Esophagus squamous epithelium (tissue), 5 donors: ENCODE measurements around the gene RDH8. TPM values are rescaled to one million over a fixed set of nuclear protein-coding genes. Genes with fewer than 3 reads are reported as not detected.

ENCODE experiments used
- DNase-seq: peaks from one replicate; lab custom pipeline; 2025; lab: John Stamatoyannopoulos, UW
- H3K27ac ChIP-seq, 4 donors: fragments of 200-600 bp; sonication (generic); one replicate each; pipeline ENCODE4 v1.5.1; 2016 to 2019; ENCODE audit warnings: mild to moderate bottlenecking in 1 of 4
- H3K27me3 ChIP-seq, 4 donors: fragments of 200-600 bp; sonication (generic); 1 replicate in 3 of 4; 2 replicates in 1 of 4; pipeline versions ENCODE4 v1.5.1 to v1.6.0; 2017 to 2021; ENCODE audit warnings: antibody characterized with exemption in 1 of 4
- H3K36me3 ChIP-seq, 3 donors: fragments of 200-600 bp; sonication (generic); one replicate each; pipeline ENCODE4 v1.5.1; 2016 to 2019
- H3K4me1 ChIP-seq, 3 donors: fragments of 200-600 bp; sonication (generic); one replicate each; pipeline ENCODE4 v1.5.1; 2017 to 2019
- H3K4me3 ChIP-seq, 4 donors: fragments of 200-600 bp; sonication (generic); 1 replicate in 3 of 4; 2 replicates in 1 of 4; pipeline ENCODE4 v1.5.1; 2016 to 2019; ENCODE audit warnings: mild to moderate bottlenecking in 2 of 4, moderate library complexity in 1 of 4
- H3K9me3 ChIP-seq, 3 donors: fragments of 200-600 bp; sonication (generic); one replicate each; pipeline ENCODE4 v1.5.1; 2016 to 2019
- CTCF ChIP-seq, 6 experiments: fragments of 450-650 bp in 4 of 6; fragments of 200-600 bp in 2 of 6; sonication (generic) in 2 of 6; IDR thresholded peaks; one replicate each; pipeline ENCODE4 v1.5.1; 2016 to 2019; ENCODE audit warnings: antibody characterized with exemption in 6 of 6, mild to moderate bottlenecking in 4 of 6, moderate library complexity in 4 of 6
- POLR2A ChIP-seq, 4 donors: fragments of 450-650 bp; IDR thresholded peaks; one replicate each; pipeline ENCODE4 v1.6.1; 2017; ENCODE audit warnings: antibody characterized with exemption in 4 of 4, mild to moderate bottlenecking in 4 of 4, moderate library complexity in 3 of 4
- WGBS, 2 donors: methylation state at CpG; one replicate each; pipeline ENCODE4 v1.1.5; 2018; 5-methylcytosine and 5-hydroxymethylcytosine counted together
- intact Hi-C: fragments of 100-400 bp; cut with DNase I; formaldehyde crosslinking; loops from one replicate; pipeline ENCODE4 v1.15.0; 2022
- total RNA-seq, 4 donors: library from RNA; depleted of rRNA; stranded (reverse); fragments of >200 nt; gene quantifications; one replicate each; pipeline ENCODE4 v1.1.0, GENCODE V29; 2016
- donor health status: DM: yes; HTN: yes; CAD: no.

RDH8 gene
- total RNA-seq, 4 donors from 2014 or later: not detected

GRCh38 chr19:10010939-10011338, 2.3 kb upstream of the RDH8 start:
- H3K27ac ChIP-seq: peak overlapping the region in 3 of 4 donors; percentile 69 to 84 (median 71)
- TF ChIP-seq POLR2A (IDR thresholded peaks at IDR 0.05) (no peak), CTCF (IDR thresholded peaks at IDR 0.05) (no peak)
- H3K4me1 ChIP-seq: peaks cover 32 to 76% (median 42%) of the 10 kb centered on the region in 3 donors
- peaks cover 0 to 85% (median 0%) of the 10 kb centered on the region in 4 donors for H3K27me3 ChIP-seq
- intact Hi-C loops: no loop called here
- H3K4me3 ChIP-seq: peak overlapping the region in 1 of 4 donors; percentile 39
- DNase-seq: no peak
- no peaks in the 10 kb centered on the region for H3K36me3 ChIP-seq
- 49 to 65% methylated on average over 9 of the region's 9 CpGs for WGBS, 2 donors
- no peaks in the 10 kb centered on the region for H3K9me3 ChIP-seq

- peaks cover 32 to 71% (median 41%) of the 10 kb centered on the region in 3 donors for H3K4me1 ChIP-seq
- no peak for TF ChIP-seq POLR2A (IDR thresholded peaks at IDR 0.05)
- no peak for TF ChIP-seq CTCF (IDR thresholded peaks at IDR 0.05)
Observed at GRCh38 chr19:10011974-10012373, 1.3 kb upstream of the RDH8 start.

GRCh38 chr19:10013834-10014618, 743 bp downstream of the RDH8 start:
- TF ChIP-seq CTCF (IDR thresholded peaks at IDR 0.05) (no peak), POLR2A (IDR thresholded peaks at IDR 0.05) (no peak)
- Histone ChIP-seq H3K4me1 (peaks cover 21 to 52% (median 31%) of the 10 kb centered on the region in 3 donors), H3K27ac (no peak overlapping the region), H3K4me3 (no peak overlapping the region), H3K36me3 (no peaks in the 10 kb centered on the region), H3K9me3 (no peaks in the 10 kb centered on the region), H3K27me3 (peaks cover 0 to 61% (median 0%) of the 10 kb centered on the region in 4 donors)
- no peak for DNase-seq
- WGBS, 2 donors: 41% methylated on average over 3 to 6 of the region's 6 CpGs
- intact Hi-C loops: no loop called here

More at GRCh38 chr19:10011974-10012373, 1.3 kb upstream of the RDH8 start:
- 9 to 27% methylated on average over 3 to 5 of the region's 7 CpGs for WGBS, 2 donors
- no peaks in the 10 kb centered on the region for H3K9me3 ChIP-seq
- no peak overlapping the region for H3K4me3 ChIP-seq
- no peak for DNase-seq
- peaks cover 0 to 79% (median 0%) of the 10 kb centered on the region in 4 donors for H3K27me3 ChIP-seq
- H3K36me3 ChIP-seq: no peaks in the 10 kb centered on the region
- intact Hi-C loops: no loop called here
- H3K27ac ChIP-seq: peak overlapping the region in 2 of 4 donors; percentile 69 to 84

- TF ChIP-seq POLR2A (IDR thresholded peaks at IDR 0.05) (no peak), CTCF (IDR thresholded peaks at IDR 0.05) (no peak)
- Histone ChIP-seq H3K27ac (no peak overlapping the region), H3K4me3 (no peak overlapping the region), H3K9me3 (no peaks in the 10 kb centered on the region), H3K27me3 (peaks cover 0 to 22% (median 0%) of the 10 kb centered on the region in 4 donors), H3K4me1 (peaks cover 0 to 10% (median 0%) of the 10 kb centered on the region in 3 donors), H3K36me3 (no peaks in the 10 kb centered on the region)
- 51 to 69% methylated on average over 2 to 3 of the region's 3 CpGs for WGBS, 2 donors
- intact Hi-C loops: no loop called here
- DNase-seq: no peak
Observed at GRCh38 chr19:10018263-10018662, 5.0 kb downstream of the RDH8 start.

- DNase-seq: no peak
- Histone ChIP-seq H3K9me3 (no peaks in the 10 kb centered on the region), H3K36me3 (no peaks in the 10 kb centered on the region), H3K4me1 (peaks cover 0 to 9% (median 0%) of the 10 kb centered on the region in 3 donors), H3K27me3 (peaks cover 0 to 17% (median 0%) of the 10 kb centered on the region in 4 donors), H3K4me3 (no peak overlapping the region), H3K27ac (no peak overlapping the region)
- WGBS, 2 donors: 75 to 78% methylated on average over 3 to 4 of the region's 9 CpGs
- no peak for TF ChIP-seq POLR2A (IDR thresholded peaks at IDR 0.05)
- no peak for TF ChIP-seq CTCF (IDR thresholded peaks at IDR 0.05)
- intact Hi-C loops: no loop called here
Observed at GRCh38 chr19:10018786-10019185, 5.5 kb downstream of the RDH8 start.
